Breast epithelium (tissue), 4 donors: ENCODE measurements around the gene BCAS3. TPM values are rescaled to one million over a fixed set of nuclear protein-coding genes. Genes with fewer than 3 reads are reported as not detected.

Experiments used
- DNase-seq, 2 donors: peaks; one replicate each; pipeline ENCODE4 v3.0.0-alpha.2; 2019; ENCODE audit warnings: low spot score in 2 of 2
- H3K27ac ChIP-seq, 2 donors: fragments of 200-600 bp; sonication (generic) in 1 of 2; one replicate each; pipeline ENCODE4 v1.5.1; 2016 to 2019; ENCODE audit warnings: mild to moderate bottlenecking in 1 of 2
- H3K27me3 ChIP-seq, 2 donors: fragments of 200-600 bp; sonication (generic) in 1 of 2; one replicate each; pipeline versions ENCODE4 v1.5.1 to v1.6.0; 2017 to 2019; ENCODE audit warnings: control low read depth in 1 of 2, mild to moderate bottlenecking in 1 of 2
- H3K36me3 ChIP-seq: fragments of 200-600 bp; one replicate; pipeline ENCODE4 v1.5.1; 2019
- H3K4me1 ChIP-seq, 2 donors: fragments of 200-600 bp; sonication (generic); one replicate each; pipeline ENCODE4 v1.5.1; 2016 to 2019; ENCODE audit warnings: control low read depth in 1 of 2
- H3K4me3 ChIP-seq, 3 donors: fragments of 200-600 bp; sonication (generic); 1 replicate in 2 of 3; 2 replicates in 1 of 3; pipeline ENCODE4 v1.5.1; 2016 to 2019; ENCODE audit warnings: mild to moderate bottlenecking in 3 of 3, moderate library complexity in 2 of 3
- H3K9me3 ChIP-seq, 2 donors: fragments of 200-600 bp; sonication (generic) in 1 of 2; one replicate each; pipeline ENCODE4 v1.5.1; 2016 to 2019; ENCODE audit warnings: control low read depth in 1 of 2
- CTCF ChIP-seq, 3 donors: fragments of 450-650 bp; IDR thresholded peaks; one replicate each; pipeline ENCODE4 v1.5.1; 2016 to 2017; ENCODE audit warnings: antibody characterized with exemption in 3 of 3, mild to moderate bottlenecking in 3 of 3, moderate library complexity in 3 of 3
- POLR2A ChIP-seq: fragments of 450-650 bp; IDR thresholded peaks from one replicate; pipeline ENCODE4 v1.6.1; 2016; ENCODE audit warnings: antibody characterized with exemption, mild to moderate bottlenecking, moderate library complexity
- POLR2AphosphoS5 ChIP-seq, 3 donors: sonication (generic); formaldehyde crosslinking; IDR thresholded peaks; one replicate each; pipeline ENCODE4 v1.6.1; 2017; ENCODE audit warnings: antibody characterized with exemption in 3 of 3
- intact Hi-C: fragments of 100-400 bp; cut with DNase I; formaldehyde crosslinking; loops from one replicate; pipeline ENCODE4 v1.15.1; 2023; ENCODE audit warnings: low total_unique reads
- total RNA-seq, 3 donors: library from RNA; depleted of rRNA; stranded (reverse); fragments of >200 nt; gene quantifications; one replicate each; pipeline ENCODE4 v1.1.0, GENCODE V29; 2016

The BCAS3 gene
- total RNA-seq, 3 donors from 2014 or later: 30.8 to 47.9 (median 31.2) TPM

GRCh38 chr17:60782742-60783141 lies 105.1 kb downstream of the BCAS3 start:
- TF ChIP-seq POLR2A (no peak), POLR2AphosphoS5 (IDR thresholded peaks at IDR 0.05) (no peak), CTCF (IDR thresholded peaks at IDR 0.05) (no peak)
- H3K9me3 ChIP-seq: no peaks in the 10 kb centered on the region
- H3K27me3 ChIP-seq: no peaks in the 10 kb centered on the region
- H3K4me1 ChIP-seq: no peaks in the 10 kb centered on the region
- H3K4me3 ChIP-seq: no peak overlapping the region
- no peak for DNase-seq
- H3K27ac ChIP-seq: no peak overlapping the region
- intact Hi-C loops: no loop called here
- H3K36me3 ChIP-seq: no peaks in the 10 kb centered on the region

GRCh38 chr17:60790205-60790604 lies 112.6 kb downstream of the BCAS3 start:
- Histone ChIP-seq H3K9me3 (no peaks in the 10 kb centered on the region), H3K27me3 (no peaks in the 10 kb centered on the region), H3K4me3 (no peak overlapping the region), H3K27ac (no peak overlapping the region), H3K4me1 (no peaks in the 10 kb centered on the region), H3K36me3 (no peaks in the 10 kb centered on the region)
- DNase-seq: no peak
- intact Hi-C loops: no loop called here
- TF ChIP-seq CTCF (IDR thresholded peaks at IDR 0.05): no peak
- no peak for TF ChIP-seq POLR2A

GRCh38 chr17:60792250-60792898 lies 114.7 kb downstream of the BCAS3 start:
- H3K27ac ChIP-seq: no peak overlapping the region
- H3K9me3 ChIP-seq: no peaks in the 10 kb centered on the region
- no peaks in the 10 kb centered on the region for H3K4me1 ChIP-seq
- no peaks in the 10 kb centered on the region for H3K36me3 ChIP-seq
- H3K27me3 ChIP-seq: no peaks in the 10 kb centered on the region
- TF ChIP-seq POLR2A (no peak), CTCF (IDR thresholded peaks at IDR 0.05) (no peak), POLR2AphosphoS5 (IDR thresholded peaks at IDR 0.05) (no peak)
- H3K4me3 ChIP-seq: no peak overlapping the region
- no peak for DNase-seq
- intact Hi-C loops: no loop called here

GRCh38 chr17:60798576-60798975 lies 120.9 kb downstream of the BCAS3 start:
- no peak overlapping the region for H3K27ac ChIP-seq
- no peak overlapping the region for H3K4me3 ChIP-seq
- no peaks in the 10 kb centered on the region for H3K36me3 ChIP-seq
- DNase-seq: no peak
- intact Hi-C loops: no loop called here
- H3K9me3 ChIP-seq: no peaks in the 10 kb centered on the region
- no peak for TF ChIP-seq POLR2A
- no peaks in the 10 kb centered on the region for H3K4me1 ChIP-seq
- H3K27me3 ChIP-seq: no peaks in the 10 kb centered on the region

GRCh38 chr17:60802377-60802776 lies 124.7 kb downstream of the BCAS3 start:
- no peak for DNase-seq
- Histone ChIP-seq H3K27me3 (no peaks in the 10 kb centered on the region), H3K36me3 (no peaks in the 10 kb centered on the region), H3K27ac (no peak overlapping the region), H3K4me3 (no peak overlapping the region), H3K4me1 (no peaks in the 10 kb centered on the region), H3K9me3 (no peaks in the 10 kb centered on the region)
- TF ChIP-seq POLR2A (no peak), CTCF (IDR thresholded peaks at IDR 0.05) (no peak), POLR2AphosphoS5 (IDR thresholded peaks at IDR 0.05) (no peak)
- intact Hi-C loops: no loop called here

GRCh38 chr17:60803059-60803458 lies 125.4 kb downstream of the BCAS3 start:
- intact Hi-C loops: no loop called here

More at GRCh38 chr17:60803059-60803458, 125.4 kb downstream of the BCAS3 start:
- Histone ChIP-seq H3K4me3 (no peak overlapping the region), H3K36me3 (no peaks in the 10 kb centered on the region), H3K27me3 (no peaks in the 10 kb centered on the region), H3K27ac (no peak overlapping the region), H3K9me3 (no peaks in the 10 kb centered on the region), H3K4me1 (no peaks in the 10 kb centered on the region)
- TF ChIP-seq POLR2A: no peak
- no peak for TF ChIP-seq CTCF (IDR thresholded peaks at IDR 0.05)
- no peak for TF ChIP-seq POLR2AphosphoS5 (IDR thresholded peaks at IDR 0.05)
- no peak for DNase-seq
